SU-DHL-6 (cell line): ENCODE measurements around the gene ZNF471.
A peak's percentile ranks its signal among the peaks of the same experiment; 100 is the strongest.

ENCODE experiments used
- H2AFZ ChIP-seq: fragments of 200-600 bp; sonication (generic); 2 replicates; pipeline ENCODE4 v1.6.1; 2014; ENCODE audit warnings: low read depth, mild to moderate bottlenecking, moderate library complexity, mixed read lengths, antibody characterized with exemption, low read length; ENCODE audit not compliant: severe bottlenecking
- H3F3A ChIP-seq: fragments of 200-600 bp; shearing (Covaris generic); 2 replicates; pipeline ENCODE4 v1.6.0; 2016; ENCODE audit warnings: antibody characterized with exemption, mild to moderate bottlenecking; ENCODE audit not compliant: insufficient read depth
- H3K27ac ChIP-seq: fragments of 200-600 bp; sonication (generic); 2 replicates; pipeline ENCODE4 v1.5.1; 2016; ENCODE audit warnings: low read depth, mild to moderate bottlenecking, low read length, moderate library complexity, mixed read lengths
- H3K27me3 ChIP-seq: fragments of 200-600 bp; sonication (generic), shearing (Covaris generic); 2 replicates; pipeline ENCODE4 v1.6.0; 2014; ENCODE audit warnings: mild to moderate bottlenecking, low read length
- H3K36me3 ChIP-seq: fragments of 200-600 bp; sonication (generic); 2 replicates; pipeline ENCODE4 v1.6.1; 2014; ENCODE audit warnings: mild to moderate bottlenecking, low read length, mixed read lengths
- H3K4me2 ChIP-seq: fragments of 300-600, 200-600 bp; shearing (Covaris generic), sonication (generic); 2 replicates; pipeline ENCODE4 v1.6.0; 2014; ENCODE audit warnings: low read length, low read depth, mild to moderate bottlenecking; ENCODE audit not compliant: poor library complexity, severe bottlenecking
- H3K4me3 ChIP-seq: fragments of 200-600 bp; sonication (generic); 2 replicates; pipeline ENCODE4 v1.5.1; 2014; ENCODE audit warnings: antibody characterized with exemption, low read length, mild to moderate bottlenecking, mixed read lengths; ENCODE audit not compliant: insufficient read depth, poor library complexity, severe bottlenecking
- H3K79me2 ChIP-seq: fragments of 200-600 bp; sonication (generic); 2 replicates; pipeline ENCODE4 v1.6.1; 2014; ENCODE audit warnings: mild to moderate bottlenecking, low read length, moderate library complexity; ENCODE audit not compliant: insufficient read depth
- H3K9ac ChIP-seq: fragments of 200-600 bp; sonication (generic); 2 replicates; pipeline ENCODE4 v1.7.0; 2014; ENCODE audit warnings: mild to moderate bottlenecking, low read length
- H3K9me2 ChIP-seq: fragments of 200-600 bp; sonication (generic); replicated peaks from 2 replicates; pipeline ENCODE4 v1.6.1; 2014; ENCODE audit warnings: low read length; ENCODE audit not compliant: insufficient read depth
- H3K9me3 ChIP-seq: fragments of 200-600 bp; sonication (generic); 2 replicates; pipeline ENCODE4 v1.6.1; 2014; ENCODE audit warnings: low read length, mixed read lengths; ENCODE audit not compliant: insufficient read depth
- H4K20me1 ChIP-seq: fragments of 200-600 bp; sonication (generic); 2 replicates; pipeline ENCODE4 v1.6.1; 2014; ENCODE audit warnings: low read depth, mild to moderate bottlenecking, antibody characterized with exemption, low read length, moderate library complexity, mixed read lengths
- CTCF ChIP-seq: fragments of 200-600 bp; sonication (generic); IDR thresholded peaks from one replicate; pipeline ENCODE4 v1.5.1; 2017; ENCODE audit warnings: antibody characterized with exemption, mild to moderate bottlenecking, low read length, moderate library complexity; ENCODE audit not compliant: insufficient read depth, poor library complexity, severe bottlenecking
- EZH2phosphoT487 ChIP-seq: fragments of 200-600 bp; sonication (generic), shearing (Covaris generic); conservative IDR thresholded peaks from 2 replicates; pipeline ENCODE4 v1.6.1; 2018; ENCODE audit warnings: mild to moderate bottlenecking, antibody characterized with exemption, low read length, moderate library complexity, mixed read lengths

ZNF471 gene

DNA sequence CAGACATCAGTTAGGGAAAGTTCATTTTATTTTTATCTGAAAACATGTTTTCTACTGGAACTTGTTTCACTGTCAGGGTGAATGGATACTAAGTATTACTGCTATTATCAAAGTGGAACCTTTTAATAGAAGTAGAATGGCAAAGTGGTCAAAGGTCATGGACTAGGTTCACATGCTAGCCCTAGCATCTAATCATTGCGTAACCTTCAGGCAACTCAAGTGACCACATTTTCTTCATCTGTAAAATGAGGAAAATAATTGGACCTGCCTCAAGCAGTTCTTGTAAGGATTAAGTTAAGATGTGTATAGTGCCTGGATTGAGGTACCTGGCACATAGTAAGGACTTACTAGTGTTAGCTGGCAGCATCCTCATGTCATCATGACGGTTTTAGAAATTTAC is 36.1 kb downstream of the ZNF471 start:
- Histone ChIP-seq H3K27me3 (no peaks in the 10 kb centered on the region), H3K4me2 (no peak overlapping the region), H2AFZ (no peak overlapping the region), H3K36me3 (no peaks in the 10 kb centered on the region), H3K4me3 (no peak overlapping the region), H3K9me2 (no peaks in the 10 kb centered on the region), H3K9me3 (no peaks in the 10 kb centered on the region), H3K27ac (no peak overlapping the region), H3K79me2 (no peaks in the 10 kb centered on the region), H3F3A (no peaks in the 10 kb centered on the region), H4K20me1 (no peaks in the 10 kb centered on the region), H3K9ac (no peak overlapping the region)
- TF ChIP-seq CTCF = no peak

DNA sequence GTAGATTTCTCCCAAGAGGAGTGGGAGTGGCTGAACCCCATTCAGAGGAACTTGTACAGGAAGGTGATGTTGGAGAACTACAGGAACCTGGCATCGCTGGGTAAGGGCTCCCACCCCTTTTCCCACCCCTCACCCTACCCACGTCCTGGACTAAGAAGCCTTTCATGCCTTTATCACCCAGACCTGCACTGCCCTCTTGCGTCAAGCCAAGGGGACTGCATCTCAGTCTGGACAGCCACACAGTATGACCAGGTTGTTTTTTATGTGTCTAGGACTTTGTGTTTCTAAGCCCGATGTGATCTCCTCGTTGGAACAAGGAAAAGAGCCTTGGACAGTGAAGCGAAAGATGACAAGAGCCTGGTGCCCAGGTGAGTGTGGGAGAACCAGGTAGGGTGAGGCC is 39.9 kb downstream of the ZNF471 start:
- no peak overlapping the region for H3K4me3 ChIP-seq
- no peaks in the 10 kb centered on the region for H3K9me3 ChIP-seq
- H3K27me3 ChIP-seq = no peaks in the 10 kb centered on the region
- H3K36me3 ChIP-seq = no peaks in the 10 kb centered on the region
- no peaks in the 10 kb centered on the region for H3K79me2 ChIP-seq
- H2AFZ ChIP-seq = no peak overlapping the region
- TF ChIP-seq EZH2phosphoT487 (no peak), CTCF (peak; percentile 41)
- H3F3A ChIP-seq = no peaks in the 10 kb centered on the region
- H3K9me2 ChIP-seq = no peaks in the 10 kb centered on the region
- no peak overlapping the region for H3K27ac ChIP-seq
- H3K4me2 ChIP-seq = no peak overlapping the region
- H3K9ac ChIP-seq = no peak overlapping the region
- H4K20me1 ChIP-seq = no peaks in the 10 kb centered on the region

DNA sequence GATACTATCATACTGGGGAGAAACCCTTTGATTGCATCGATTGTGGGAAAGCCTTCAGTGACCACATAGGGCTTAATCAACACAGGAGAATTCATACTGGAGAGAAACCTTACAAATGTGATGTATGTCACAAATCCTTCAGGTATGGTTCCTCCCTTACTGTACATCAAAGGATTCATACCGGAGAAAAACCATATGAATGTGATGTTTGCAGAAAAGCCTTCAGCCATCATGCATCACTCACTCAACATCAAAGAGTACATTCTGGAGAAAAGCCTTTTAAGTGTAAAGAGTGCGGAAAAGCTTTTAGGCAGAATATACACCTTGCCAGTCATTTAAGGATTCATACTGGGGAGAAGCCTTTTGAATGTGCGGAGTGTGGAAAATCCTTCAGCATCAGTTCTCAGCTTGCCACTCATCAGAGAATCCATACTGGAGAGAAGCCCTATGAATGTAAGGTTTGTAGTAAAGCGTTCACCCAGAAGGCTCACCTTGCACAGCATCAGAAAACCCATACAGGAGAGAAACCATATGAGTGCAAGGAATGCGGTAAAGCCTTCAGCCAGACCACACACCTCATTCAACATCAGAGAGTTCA is 46.7 kb downstream of the ZNF471 start:
- no peaks in the 10 kb centered on the region for H3F3A ChIP-seq
- no peaks in the 10 kb centered on the region for H3K79me2 ChIP-seq
- no peak overlapping the region for H3K4me2 ChIP-seq
- H4K20me1 ChIP-seq = no peaks in the 10 kb centered on the region
- H3K9me3 ChIP-seq = peaks cover 12% of the 10 kb centered on the region; the same call in 1 of the 2 replicates
- TF ChIP-seq EZH2phosphoT487 (no peak), CTCF (no peak)
- no peak overlapping the region for H3K4me3 ChIP-seq
- H3K9me2 ChIP-seq = no peaks in the 10 kb centered on the region
- H3K36me3 ChIP-seq = no peaks in the 10 kb centered on the region
- no peak overlapping the region for H3K27ac ChIP-seq
- H3K9ac ChIP-seq = no peak overlapping the region
- H2AFZ ChIP-seq = no peak overlapping the region
- no peaks in the 10 kb centered on the region for H3K27me3 ChIP-seq
